HCT116 (cell line): ENCODE data around the gene ACTR3. TPM values are rescaled to one million over a fixed set of nuclear protein-coding genes. Genes with fewer than 3 reads are reported as not detected.

Experiments used
- ATAC-seq: fragments of 200-7000 bp; cut with Tn5 transposase; 2 replicates; pipeline ENCODE4 v1.9.1; 2020; ENCODE audit warnings: mild to moderate bottlenecking, moderate library complexity
- BruUV-seq: library from RNA; stranded (reverse); fragments of 400-500 nt; replicated peaks from 2 replicates; lab custom pipeline; 2021; lab: Mats Ljungman, UMichigan
- CTCF ChIA-PET: fragments of 300-600 bp; sonication (Branson Sonifier 250); formaldehyde crosslinking; loops from one replicate; lab custom pipeline; 2021; ENCODE audit warnings: antibody characterized with exemption; lab: Charles Lee
- POLR2A ChIA-PET: fragments of 300-600, 350-600 bp; sonication (Branson Sonifier 250); formaldehyde crosslinking; loops from one replicate; lab custom pipeline; 2021; ENCODE audit warnings: antibody characterized with exemption; lab: Charles Lee
- RAD21 ChIA-PET, 2 experiments: fragments of 300-600 bp; sonication (Branson Sonifier 250); formaldehyde crosslinking; loops; one replicate each; lab custom pipeline; 2023; ENCODE audit warnings: low total read pairs in 2 of 2; ENCODE audit not compliant: uncharacterized antibody in 2 of 2, unreplicated experiment in 2 of 2, low non-redundant PET in 1 of 2; lab: Charles Lee
- DNase-seq: peaks from one replicate; pipeline ENCODE4 v3.0.0-alpha.2; 2010; ENCODE audit warnings: low read depth, low spot score
- H2AFZ ChIP-seq: fragments of 200-600 bp; shearing (Covaris generic), sonication (generic); 2 replicates; pipeline ENCODE4 v1.6.1; 2017; ENCODE audit warnings: low read depth, mixed run types, mixed read lengths, antibody characterized with exemption, low read length; ENCODE audit not compliant: poor library complexity, severe bottlenecking
- H3K27ac ChIP-seq: 2 replicates; pipeline ENCODE4 v1.5.1; 2012; ENCODE audit warnings: low read depth, low read length
- H3K27me3 ChIP-seq: fragments of 200-600 bp; sonication (generic); 2 replicates; pipeline ENCODE4 v1.6.1; 2016; ENCODE audit warnings: mixed run types, low read length, mixed read lengths; ENCODE audit not compliant: insufficient read depth
- H3K36me3 ChIP-seq, 2 experiments: fragments of 200-500 bp in 1 of 2; fragments of 200-600 bp in 1 of 2; sonication (Bioruptor generic) in 1 of 2; sonication (generic) in 1 of 2; 2 replicates each; pipeline versions ENCODE4 v1.5.1 to v1.6.1; 2014 to 2016; ENCODE audit warnings: low read length in 2 of 2, inconsistent platforms in 1 of 2, mixed read lengths in 1 of 2, mixed run types in 1 of 2; ENCODE audit not compliant: insufficient read depth in 2 of 2, control insufficient read depth in 1 of 2
- H3K4me1 ChIP-seq, 2 experiments: fragments of 200-600 bp in 1 of 2; sonication (generic) in 1 of 2; 2 replicates each; pipeline versions ENCODE4 v1.5.1 to v1.6.1; 2012 to 2017; ENCODE audit warnings: low read length in 2 of 2, inconsistent platforms in 1 of 2, mild to moderate bottlenecking in 1 of 2, mixed read lengths in 1 of 2, mixed run types in 1 of 2, moderate library complexity in 1 of 2; ENCODE audit not compliant: insufficient read depth in 2 of 2, control insufficient read depth in 1 of 2
- H3K4me2 ChIP-seq: fragments of 200-600 bp; sonication (generic); 2 replicates; pipeline ENCODE4 v1.6.1; 2017; ENCODE audit warnings: mixed run types, low read length, mixed read lengths
- H3K4me3 ChIP-seq, 2 experiments: fragments of 200-600 bp in 1 of 2; sonication (generic) in 1 of 2; replicated peaks in 1 of 2; 2 replicates each; pipeline ENCODE4 v1.5.1; 2011 to 2016; ENCODE audit warnings: low read length in 2 of 2, control low read depth in 1 of 2, low read depth in 1 of 2, mild to moderate bottlenecking in 1 of 2, mixed read lengths in 1 of 2, mixed run types in 1 of 2
- H3K79me2 ChIP-seq: fragments of 200-600 bp; sonication (generic); 2 replicates; pipeline ENCODE4 v1.6.1; 2017; ENCODE audit warnings: mild to moderate bottlenecking, mixed run types, low read length, moderate library complexity, mixed read lengths; ENCODE audit not compliant: insufficient read depth
- H3K9ac ChIP-seq: fragments of 200-600 bp; sonication (generic); 2 replicates; pipeline ENCODE4 v1.6.1; 2016; ENCODE audit warnings: low read length, mixed read lengths
- H3K9me2 ChIP-seq: fragments of 200-600 bp; sonication (generic), shearing (Covaris generic); 2 replicates; pipeline ENCODE4 v1.6.1; 2017; ENCODE audit warnings: mixed run types, mild to moderate bottlenecking, moderate library complexity; ENCODE audit not compliant: insufficient read depth
- H3K9me3 ChIP-seq, 2 experiments: fragments of 200-500 bp in 1 of 2; fragments of 200-600 bp in 1 of 2; sonication (Bioruptor generic) in 1 of 2; sonication (generic) in 1 of 2; 2 replicates each; pipeline ENCODE4 v1.6.1; 2014 to 2017; ENCODE audit warnings: low read length in 2 of 2, mixed read lengths in 2 of 2, inconsistent platforms in 1 of 2, low read depth in 1 of 2, mild to moderate bottlenecking in 1 of 2, mixed run types in 1 of 2, moderate library complexity in 1 of 2; ENCODE audit not compliant: control insufficient read depth in 1 of 2, insufficient read depth in 1 of 2
- H4K20me1 ChIP-seq: fragments of 200-600 bp; sonication (generic), shearing (Covaris generic); 2 replicates; pipeline ENCODE4 v1.6.1; 2017; ENCODE audit warnings: mixed run types, mild to moderate bottlenecking, moderate library complexity; ENCODE audit not compliant: insufficient read depth
- CBX3 ChIP-seq: IDR thresholded peaks from 2 replicates; pipeline ENCODE4 v1.6.1; 2012; ENCODE audit warnings: low read depth
- CEBPB ChIP-seq: IDR thresholded peaks from 2 replicates; pipeline ENCODE4 v1.6.1; 2012; ENCODE audit warnings: low read depth
- EGR1 ChIP-seq: IDR thresholded peaks from 2 replicates; pipeline ENCODE4 v1.6.1; 2012; ENCODE audit warnings: low read depth
- ELF1 ChIP-seq: IDR thresholded peaks from 2 replicates; pipeline ENCODE4 v1.6.1; 2012; ENCODE audit warnings: low read depth, borderline replicate concordance
- EZH2 ChIP-seq: fragments of 200-600 bp; sonication (generic); IDR thresholded peaks from 2 replicates; pipeline ENCODE4 v1.6.1; 2017; ENCODE audit warnings: antibody characterized with exemption, mixed run types
- EZH2phosphoT487 ChIP-seq: fragments of 200-600 bp; IDR thresholded peaks from 2 replicates; pipeline ENCODE4 v1.6.1; 2018; ENCODE audit warnings: antibody characterized with exemption, borderline replicate concordance
- FOSL1 ChIP-seq: IDR thresholded peaks from 2 replicates; pipeline ENCODE4 v1.6.1; 2012; ENCODE audit warnings: low read depth
- MAX ChIP-seq: IDR thresholded peaks from 2 replicates; pipeline ENCODE4 v1.6.1; 2012
- POLR2A ChIP-seq: IDR thresholded peaks from 2 replicates; pipeline ENCODE4 v1.7.0; 2011; ENCODE audit warnings: borderline replicate concordance; ENCODE audit not compliant: insufficient read depth, insufficient read length; ENCODE audit errors: extremely low read depth
- POLR2AphosphoS5 ChIP-seq: IDR thresholded peaks from 2 replicates; pipeline ENCODE4 v1.6.1; 2011; ENCODE audit warnings: mild to moderate bottlenecking, low read depth, low read length, moderate library complexity
- SIN3A ChIP-seq: IDR thresholded peaks from 2 replicates; pipeline ENCODE4 v1.6.1; 2012; ENCODE audit warnings: low read depth
- SP1 ChIP-seq: IDR thresholded peaks from 2 replicates; pipeline ENCODE4 v1.6.1; 2012; ENCODE audit warnings: low read depth
- SRF ChIP-seq: IDR thresholded peaks from 2 replicates; pipeline ENCODE4 v1.6.1; 2012; ENCODE audit warnings: low read depth
- TCF7L2 ChIP-seq: IDR thresholded peaks from 2 replicates; pipeline ENCODE4 v1.7.0; 2011; ENCODE audit warnings: borderline replicate concordance, inconsistent platforms; ENCODE audit not compliant: insufficient read depth, insufficient read length; ENCODE audit errors: extremely low read depth
- YY1 ChIP-seq: IDR thresholded peaks from 2 replicates; pipeline ENCODE4 v1.6.1; 2011; ENCODE audit warnings: low read length, low read depth, moderate library complexity, mild to moderate bottlenecking; ENCODE audit not compliant: insufficient replicate concordance; ENCODE audit errors: extremely low read depth
- ZFX ChIP-seq: fragments of 450-650 bp; IDR thresholded peaks from 2 replicates; pipeline ENCODE4 v1.6.1; 2017
- intact Hi-C: fragments of 100-400 bp; cut with micrococcal nuclease; formaldehyde crosslinking; loops from 2 replicates; pipeline ENCODE4 v1.10.0; 2022
- total RNA-seq: library from RNA; stranded (reverse); gene quantifications from one replicate; pipeline ENCODE4 v1.2.1, GENCODE V29; 2021; ENCODE audit not compliant: unreplicated experiment

ACTR3 gene
- total RNA-seq, 1 experiment from 2014 or later: 232 TPM

DNA sequence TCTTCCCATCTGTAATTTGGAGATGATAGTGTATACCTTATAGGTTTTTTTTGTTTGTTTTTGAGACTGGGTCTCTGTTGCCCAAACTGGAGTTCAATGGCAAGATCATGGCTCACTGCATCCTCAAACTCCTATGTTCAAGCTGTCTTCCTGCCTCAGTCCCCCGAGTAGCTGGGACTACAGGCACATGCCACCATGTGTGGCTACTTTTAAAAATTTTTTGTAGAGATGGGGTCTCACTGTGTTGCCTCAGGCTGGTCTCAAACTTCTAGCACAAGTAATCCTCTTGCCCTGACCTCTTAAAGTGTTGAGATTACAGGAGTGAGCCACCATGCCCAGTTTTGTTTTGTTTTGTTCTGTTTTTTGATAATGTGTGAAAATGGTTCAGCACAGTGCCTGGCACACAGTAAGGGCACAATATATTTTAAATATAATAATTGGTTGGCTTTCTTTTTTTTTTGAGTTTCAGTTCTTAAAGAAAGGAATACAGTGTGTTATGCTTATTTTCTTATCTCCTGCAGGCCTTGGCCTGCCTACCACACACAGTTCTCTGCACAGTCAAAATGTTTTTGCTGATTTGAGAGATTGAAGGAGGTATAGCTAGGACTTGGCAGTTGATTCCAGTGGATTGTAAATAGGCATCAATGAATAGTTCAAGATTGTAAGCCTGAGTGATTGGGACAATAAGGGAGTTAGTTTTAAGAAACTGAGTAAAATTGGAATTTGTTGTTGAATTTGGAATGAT lies 6.1 kb downstream of the ACTR3 start:
- ChIA-PET POLR2A (no interaction called here), CTCF (no interaction called here), RAD21 (no interaction called here)
- Histone ChIP-seq H3K9me2 (no peaks in the 10 kb centered on the region), H3K27me3 (no peaks in the 10 kb centered on the region), H2AFZ (no peak overlapping the region), H3K4me2 (no peak overlapping the region), H3K4me1 (peaks cover 41 to 43% of the 10 kb centered on the region in 2 experiments), H3K27ac (no peak overlapping the region), H3K4me3 (no peak overlapping the region), H4K20me1 (no peaks in the 10 kb centered on the region), H3K79me2 (peaks cover 100% of the 10 kb centered on the region), H3K36me3 (no peaks in the 10 kb centered on the region; a peak in 1 of 4 replicates), H3K9ac (no peak overlapping the region), H3K9me3 (no peaks in the 10 kb centered on the region)
- BruUV-seq: no TSS peak
- intact Hi-C loops: no loop called here
- no peak for DNase-seq
- TF ChIP-seq POLR2A: no peak
- no peak for TF ChIP-seq FOSL1
- TF ChIP-seq CBX3: no peak
- no peak for TF ChIP-seq SRF
- no peak for TF ChIP-seq EZH2
- TF ChIP-seq TCF7L2: no peak
- no peak for TF ChIP-seq MAX
- TF ChIP-seq EZH2phosphoT487: no peak
- TF ChIP-seq YY1: no peak
- no peak for TF ChIP-seq SP1
- TF ChIP-seq ZFX: no peak
- no peak for TF ChIP-seq EGR1
- no peak for TF ChIP-seq SIN3A
- TF ChIP-seq POLR2AphosphoS5: no peak
- no peak for TF ChIP-seq CEBPB
- no peak for TF ChIP-seq ELF1
- no peak for ATAC-seq
